Stimulated activated naive CD8-positive, alpha-beta T cell treated with anti-CD3 and anti-CD28 coated beads, Interleukin-15, Interleukin-2, amounts not matched to agents 100 ng/mL and 50 ng/mL, for 24 hours (primary cell): ENCODE results near the gene ZNF768.
A peak's percentile ranks its signal among the peaks of the same experiment; 100 is the strongest.

Source experiments
- H3K27ac Mint-ChIP-seq: one replicate; pipeline ENCODE4 v1.8.0; 2021; ENCODE audit warnings: mild to moderate bottlenecking, mixed read lengths
- H3K27me3 Mint-ChIP-seq: one replicate; pipeline ENCODE4 v1.8.0; 2021; ENCODE audit warnings: mixed read lengths
- H3K36me3 Mint-ChIP-seq: one replicate; pipeline ENCODE4 v1.8.0; 2021; ENCODE audit warnings: low read depth, mixed read lengths
- H3K4me1 Mint-ChIP-seq: one replicate; pipeline ENCODE4 v1.8.0; 2021; ENCODE audit warnings: low read depth, mixed read lengths
- H3K4me3 Mint-ChIP-seq: one replicate; pipeline ENCODE4 v1.8.0; 2021; ENCODE audit warnings: mild to moderate bottlenecking, mixed read lengths
- H3K9me3 Mint-ChIP-seq: one replicate; pipeline ENCODE4 v1.8.0; 2021; ENCODE audit warnings: mixed read lengths

ZNF768 gene

DNA sequence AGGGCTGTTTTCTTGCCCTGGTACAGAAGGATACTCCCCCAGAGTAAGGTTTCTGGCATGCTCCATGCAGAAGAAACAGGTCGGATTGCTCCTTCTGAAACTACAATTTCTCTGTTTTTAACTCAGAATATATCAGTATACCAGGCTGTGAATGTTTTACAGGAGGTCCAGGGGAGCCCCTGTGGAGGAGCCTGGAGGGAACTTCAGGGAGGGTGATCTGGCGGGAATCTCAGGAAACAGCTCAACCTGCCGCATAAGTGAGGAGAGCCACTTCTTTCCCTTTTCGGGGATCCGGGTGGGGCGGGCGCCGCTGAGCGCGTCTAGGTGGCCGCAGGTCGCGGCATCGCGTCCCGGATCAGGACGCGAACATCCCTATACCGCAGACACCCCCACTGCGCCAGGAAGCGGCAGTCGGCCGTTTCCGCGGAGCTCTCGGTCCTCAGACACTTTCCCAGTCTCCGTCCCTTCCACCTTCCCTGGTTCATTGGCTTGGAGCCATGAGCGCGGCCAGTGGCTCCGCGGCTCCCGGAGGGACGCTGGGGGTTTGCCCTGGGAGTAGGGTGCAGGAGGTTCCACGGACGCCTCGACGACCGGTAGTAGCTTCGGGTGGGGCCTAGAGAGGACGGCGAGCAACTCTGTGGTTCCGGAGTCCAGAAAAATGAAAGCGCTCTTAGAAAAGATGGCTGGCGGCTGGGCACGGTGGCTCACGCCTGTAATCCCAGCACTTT, 34.9 kb upstream of the ZNF768 start:
- Mint-ChIP-seq H3K4me3 (peak overlapping the region; percentile 79), H3K27ac (peak overlapping the region; percentile 76), H3K27me3 (no peaks in the 10 kb centered on the region), H3K9me3 (no peaks in the 10 kb centered on the region), H3K36me3 (peaks cover 2% of the 10 kb centered on the region), H3K4me1 (peaks cover 29% of the 10 kb centered on the region)

GRCh38 chr16:30559690-30560089, 33.3 kb upstream of the ZNF768 start:
- H3K27ac Mint-ChIP-seq = no peak overlapping the region
- H3K4me3 Mint-ChIP-seq = no peak overlapping the region
- no peaks in the 10 kb centered on the region for H3K9me3 Mint-ChIP-seq
- peaks cover 33% of the 10 kb centered on the region for H3K4me1 Mint-ChIP-seq
- H3K27me3 Mint-ChIP-seq = no peaks in the 10 kb centered on the region
- peaks cover 12% of the 10 kb centered on the region for H3K36me3 Mint-ChIP-seq

GRCh38 chr16:30558789-30559377, 32.5 kb upstream of the ZNF768 start:
- Mint-ChIP-seq H3K4me3 (peak overlapping the region; percentile 90), H3K4me1 (peaks cover 39% of the 10 kb centered on the region)

DNA sequence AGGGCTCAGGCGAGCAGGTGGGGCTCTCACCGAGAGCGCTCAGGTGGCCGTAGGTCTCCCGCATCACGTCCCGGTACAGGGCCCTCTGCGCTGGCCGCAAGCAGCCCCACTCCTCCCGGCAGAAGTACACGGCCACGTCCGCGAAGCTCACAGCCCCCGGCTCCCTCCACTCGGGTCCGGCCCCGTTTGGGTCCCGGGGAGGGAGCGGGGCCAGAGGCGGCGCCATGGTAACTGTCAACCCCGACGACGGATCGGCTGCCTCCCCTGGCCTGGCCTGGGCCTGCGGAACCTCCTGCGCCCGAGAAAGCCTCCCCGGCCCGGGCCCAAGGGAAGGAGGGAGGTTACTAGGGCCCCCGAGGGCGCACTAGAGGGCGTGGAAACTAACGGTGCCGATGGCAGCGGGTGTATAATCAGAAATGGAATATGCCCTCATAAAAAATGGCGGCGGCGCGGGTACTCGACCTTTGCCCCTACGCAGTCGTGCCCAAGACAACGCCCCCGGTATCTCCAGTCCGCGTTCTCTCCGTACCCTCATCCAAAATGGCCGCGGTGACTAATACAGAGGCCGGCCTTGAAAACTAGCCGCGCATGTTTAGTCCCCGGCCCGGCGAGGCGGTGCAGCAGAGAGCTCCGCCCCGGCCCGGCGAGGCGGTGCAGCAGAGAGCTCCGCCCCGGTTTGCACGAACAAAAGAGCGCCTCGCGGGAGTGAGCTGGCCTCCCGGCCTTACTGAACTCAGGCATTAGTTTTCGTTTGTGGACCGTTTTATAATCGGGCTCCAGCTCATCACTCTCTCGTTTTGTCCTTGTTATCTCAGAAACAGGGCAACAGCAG, 31.8 kb upstream of the ZNF768 start, which contains the start of gene ZNF764:
TSS of gene ZNF764 (minus strand) at position 418 of the 832 bp plus-strand sequence. CDS start at position 226, 192 bp downstream.
- no peaks in the 10 kb centered on the region for H3K27me3 Mint-ChIP-seq
- H3K9me3 Mint-ChIP-seq = no peaks in the 10 kb centered on the region
- peak within 1 kb of the TSS; percentile 91 for H3K27ac Mint-ChIP-seq
- H3K36me3 Mint-ChIP-seq = peaks cover 27% of the 10 kb centered on the region
- peaks cover 47% of the 10 kb centered on the region for H3K4me1 Mint-ChIP-seq
- H3K4me3 Mint-ChIP-seq = peak within 1 kb of the TSS; percentile 90

More at GRCh38 chr16:30558789-30559377, 32.5 kb upstream of the ZNF768 start:
- Mint-ChIP-seq H3K9me3 (no peaks in the 10 kb centered on the region), H3K36me3 (peaks cover 19% of the 10 kb centered on the region), H3K27ac (peak overlapping the region; percentile 91), H3K27me3 (no peaks in the 10 kb centered on the region)

- H3K27me3 Mint-ChIP-seq = no peaks in the 10 kb centered on the region
- peaks cover 28% of the 10 kb centered on the region for H3K36me3 Mint-ChIP-seq
- no peaks in the 10 kb centered on the region for H3K9me3 Mint-ChIP-seq
- peak overlapping the region; percentile 90 for H3K4me3 Mint-ChIP-seq
- H3K27ac Mint-ChIP-seq = peak overlapping the region; percentile 91
- H3K4me1 Mint-ChIP-seq = peaks cover 52% of the 10 kb centered on the region
Observed at GRCh38 chr16:30557707-30557956, 31.3 kb upstream of the ZNF768 start.

- no peaks in the 10 kb centered on the region for H3K27me3 Mint-ChIP-seq
- H3K4me3 Mint-ChIP-seq = peak overlapping the region; percentile 51
- H3K27ac Mint-ChIP-seq = peak overlapping the region; percentile 9
- H3K9me3 Mint-ChIP-seq = no peaks in the 10 kb centered on the region
- H3K4me1 Mint-ChIP-seq = peaks cover 61% of the 10 kb centered on the region
- peaks cover 31% of the 10 kb centered on the region for H3K36me3 Mint-ChIP-seq
Observed at GRCh38 chr16:30556125-30556473, 29.7 kb upstream of the ZNF768 start.

DNA sequence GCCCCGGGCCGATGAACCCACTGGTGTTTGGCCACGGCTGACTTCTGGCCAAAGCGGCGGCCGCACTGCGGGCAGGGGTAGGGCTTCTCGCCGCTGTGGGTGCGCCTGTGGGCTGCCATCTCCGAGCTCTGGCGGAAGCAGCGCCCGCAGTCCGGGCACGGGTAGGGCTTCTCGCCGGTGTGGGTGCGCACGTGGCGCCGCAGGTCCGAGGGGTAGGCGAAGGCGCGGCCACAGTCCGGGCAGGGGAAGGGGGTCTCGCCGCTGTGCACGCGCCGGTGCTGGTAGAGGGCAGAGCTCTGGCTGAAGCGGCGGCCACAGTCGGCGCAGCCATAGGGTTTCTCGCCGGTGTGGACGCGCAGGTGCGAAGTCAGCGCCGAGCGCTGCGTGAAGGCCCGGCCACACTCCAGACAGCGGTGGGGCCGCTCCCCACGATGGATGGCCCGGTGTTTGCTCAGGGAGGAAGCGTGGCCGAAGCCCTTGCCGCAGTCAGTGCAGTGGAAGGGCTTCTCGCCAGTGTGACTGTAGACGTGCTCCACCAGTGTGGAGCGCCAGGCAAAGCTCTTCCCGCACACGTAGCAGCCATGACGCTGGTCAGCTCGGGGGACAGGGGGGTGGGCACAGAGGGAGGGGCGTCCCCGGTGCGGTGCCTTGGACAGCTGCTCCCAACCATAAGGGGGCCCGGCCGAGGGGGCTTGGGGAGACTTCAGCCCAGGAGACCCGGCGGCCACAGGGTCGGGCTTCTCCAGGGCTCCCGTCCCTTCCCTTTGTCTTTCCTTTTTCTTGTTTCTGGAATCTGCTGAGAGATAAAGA, 29.2 kb upstream of the ZNF768 start:
- Mint-ChIP-seq H3K9me3 (no peaks in the 10 kb centered on the region), H3K27me3 (no peaks in the 10 kb centered on the region), H3K27ac (peak overlapping the region; percentile 9), H3K36me3 (peaks cover 31% of the 10 kb centered on the region), H3K4me1 (peaks cover 62% of the 10 kb centered on the region), H3K4me3 (no peak overlapping the region)

DNA sequence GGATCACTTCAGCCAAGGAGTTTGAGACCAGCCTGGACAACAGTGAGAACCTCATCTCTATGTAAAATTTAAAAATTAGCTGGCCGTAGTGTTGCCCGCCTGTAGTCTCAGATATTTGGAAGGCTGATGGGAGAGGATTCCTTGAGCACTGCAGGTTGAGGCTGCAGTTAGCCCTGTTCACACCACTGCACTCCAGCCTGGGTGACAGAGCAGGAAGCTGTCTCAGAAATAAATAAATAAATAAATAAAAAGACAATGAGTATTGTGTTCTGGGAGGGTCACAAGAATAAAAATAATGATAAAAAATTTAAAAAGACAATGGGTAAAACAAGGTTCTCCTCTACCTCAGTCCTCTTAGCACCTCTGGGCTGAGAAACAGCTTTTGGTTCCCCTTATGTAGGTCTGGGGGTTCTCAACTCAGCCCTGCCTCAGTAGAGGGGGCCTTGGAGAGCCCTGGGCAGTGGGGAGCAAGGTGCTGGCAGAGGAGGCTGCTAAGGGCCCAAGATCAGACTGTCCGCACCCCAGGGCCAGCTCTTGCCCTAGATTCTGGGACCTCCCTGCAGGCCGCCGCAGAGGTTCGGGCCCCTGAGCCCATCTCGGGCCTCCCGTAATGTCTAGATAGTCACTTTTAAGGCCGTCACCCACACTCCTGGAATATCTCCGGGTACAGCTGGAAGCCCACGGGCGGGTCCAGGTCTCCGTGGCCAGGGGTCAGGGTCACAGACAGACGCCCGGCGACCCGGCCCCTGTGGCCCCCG, 28.4 kb upstream of the ZNF768 start:
- no peaks in the 10 kb centered on the region for H3K27me3 Mint-ChIP-seq
- no peak overlapping the region for H3K27ac Mint-ChIP-seq
- no peaks in the 10 kb centered on the region for H3K9me3 Mint-ChIP-seq
- no peak overlapping the region for H3K4me3 Mint-ChIP-seq
- H3K36me3 Mint-ChIP-seq = peaks cover 31% of the 10 kb centered on the region
- peaks cover 59% of the 10 kb centered on the region for H3K4me1 Mint-ChIP-seq

- H3K4me3 Mint-ChIP-seq = no peak overlapping the region
- peaks cover 60% of the 10 kb centered on the region for H3K4me1 Mint-ChIP-seq
- H3K36me3 Mint-ChIP-seq = peaks cover 31% of the 10 kb centered on the region
- H3K9me3 Mint-ChIP-seq = no peaks in the 10 kb centered on the region
- no peaks in the 10 kb centered on the region for H3K27me3 Mint-ChIP-seq
- H3K27ac Mint-ChIP-seq = peak overlapping the region; percentile 71
Observed at GRCh38 chr16:30553393-30553899, 27.1 kb upstream of the ZNF768 start.

GRCh38 chr16:30552956-30553355, 26.6 kb upstream of the ZNF768 start:
- Mint-ChIP-seq H3K36me3 (peaks cover 31% of the 10 kb centered on the region), H3K4me3 (no peak overlapping the region), H3K27ac (peak overlapping the region; percentile 71), H3K4me1 (peaks cover 59% of the 10 kb centered on the region), H3K9me3 (no peaks in the 10 kb centered on the region), H3K27me3 (no peaks in the 10 kb centered on the region)

DNA sequence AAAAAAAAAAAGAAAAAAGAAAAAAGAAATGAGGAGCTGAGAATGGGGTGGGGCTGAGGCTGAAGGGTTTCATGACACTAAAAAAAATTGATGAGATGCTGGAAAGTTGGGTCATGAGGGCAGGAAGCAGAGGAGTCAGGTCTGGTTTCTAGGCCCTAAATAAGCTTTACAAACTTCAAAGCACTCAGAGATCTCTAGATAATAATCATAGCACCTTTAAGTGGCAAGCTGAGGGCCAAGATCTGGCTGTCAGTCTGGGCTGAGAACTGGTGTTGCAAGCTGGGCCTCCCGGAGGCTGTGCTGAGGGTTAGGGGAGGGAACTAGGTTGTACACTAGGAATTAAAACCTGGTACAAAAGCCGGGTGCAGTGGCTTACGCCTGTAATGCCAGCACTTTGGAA, 25.4 kb upstream of the ZNF768 start:
- peaks cover 31% of the 10 kb centered on the region for H3K36me3 Mint-ChIP-seq
- peak overlapping the region; percentile 71 for H3K27ac Mint-ChIP-seq
- no peaks in the 10 kb centered on the region for H3K27me3 Mint-ChIP-seq
- peaks cover 59% of the 10 kb centered on the region for H3K4me1 Mint-ChIP-seq
- no peaks in the 10 kb centered on the region for H3K9me3 Mint-ChIP-seq
- peak overlapping the region; percentile 52 for H3K4me3 Mint-ChIP-seq

- no peak overlapping the region for H3K4me3 Mint-ChIP-seq
- H3K9me3 Mint-ChIP-seq = no peaks in the 10 kb centered on the region
- peaks cover 41% of the 10 kb centered on the region for H3K4me1 Mint-ChIP-seq
- no peak overlapping the region for H3K27ac Mint-ChIP-seq
- peaks cover 10% of the 10 kb centered on the region for H3K36me3 Mint-ChIP-seq
- H3K27me3 Mint-ChIP-seq = no peaks in the 10 kb centered on the region
Observed at GRCh38 chr16:30548416-30549253, 22.3 kb upstream of the ZNF768 start.

DNA sequence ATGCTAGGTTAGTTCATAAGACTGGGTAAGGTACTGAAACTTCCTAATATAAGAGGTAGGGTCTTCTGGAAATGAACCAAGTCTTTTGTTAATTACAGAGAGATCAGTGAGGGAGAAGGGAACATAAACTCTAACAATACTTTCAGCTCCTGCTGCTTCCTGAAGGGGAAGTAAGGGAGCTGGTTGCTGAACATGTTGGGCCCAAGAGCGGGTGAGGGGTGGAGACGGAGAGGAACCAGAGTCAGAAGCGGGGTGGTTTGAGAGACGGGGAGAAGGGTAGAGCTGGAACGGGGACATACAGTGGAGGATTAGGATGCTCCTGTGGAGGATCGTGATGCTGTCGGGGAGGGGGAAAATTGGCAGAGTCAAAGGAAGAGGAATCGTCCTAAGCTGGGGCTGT, 19.7 kb upstream of the ZNF768 start:
- H3K36me3 Mint-ChIP-seq = no peaks in the 10 kb centered on the region
- no peaks in the 10 kb centered on the region for H3K9me3 Mint-ChIP-seq
- peaks cover 16% of the 10 kb centered on the region for H3K4me1 Mint-ChIP-seq
- H3K27ac Mint-ChIP-seq = no peak overlapping the region
- no peaks in the 10 kb centered on the region for H3K27me3 Mint-ChIP-seq
- H3K4me3 Mint-ChIP-seq = no peak overlapping the region
